Gastroesophageal sphincter (tissue), 4 donors: ENCODE measurements around the gene TCN1. TPM values are rescaled to one million over a fixed set of nuclear protein-coding genes. Genes with fewer than 3 reads are reported as not detected.

Experiments
- ATAC-seq: fragments of 150-250 bp; one replicate; pipeline ENCODE4 v1.9.1; 2016; ENCODE audit warnings: mild to moderate bottlenecking, moderate library complexity
- H3K27ac ChIP-seq, 4 donors: fragments of 200-600 bp; sonication (generic) in 3 of 4; 1 replicate in 3 of 4; 2 replicates in 1 of 4; pipeline ENCODE4 v1.5.1; 2016 to 2019
- H3K27me3 ChIP-seq: fragments of 200-600 bp; sonication (generic); one replicate; pipeline ENCODE4 v1.5.1; 2019
- H3K36me3 ChIP-seq, 2 donors: fragments of 200-600 bp; sonication (generic); one replicate each; pipeline ENCODE4 v1.5.1; 2019; ENCODE audit warnings: control low read depth in 1 of 2
- H3K4me1 ChIP-seq, 3 donors: fragments of 200-600 bp; sonication (generic); 1 replicate in 2 of 3; 2 replicates in 1 of 3; pipeline ENCODE4 v1.5.1; 2016 to 2019; ENCODE audit warnings: control low read depth in 2 of 3
- H3K4me3 ChIP-seq, 2 donors: fragments of 200-600 bp; sonication (generic); one replicate each; pipeline ENCODE4 v1.5.1; 2019; ENCODE audit warnings: mild to moderate bottlenecking in 1 of 2, moderate library complexity in 1 of 2
- H3K9me3 ChIP-seq, 3 donors: fragments of 200-600 bp; sonication (generic); one replicate each; pipeline ENCODE4 v1.5.1; 2017 to 2019; ENCODE audit warnings: control low read depth in 2 of 3
- EP300 ChIP-seq: sonication (generic); formaldehyde crosslinking; IDR thresholded peaks from one replicate; pipeline ENCODE4 v1.6.1; 2017; ENCODE audit warnings: antibody characterized with exemption, mild to moderate bottlenecking
- POLR2A ChIP-seq, 2 donors: fragments of 450-650 bp; IDR thresholded peaks; one replicate each; pipeline ENCODE4 v1.6.1; 2017; ENCODE audit warnings: antibody characterized with exemption in 2 of 2, mild to moderate bottlenecking in 2 of 2, moderate library complexity in 1 of 2
- POLR2AphosphoS5 ChIP-seq: sonication (generic); formaldehyde crosslinking; IDR thresholded peaks from one replicate; pipeline ENCODE4 v1.6.1; 2017; ENCODE audit warnings: antibody characterized with exemption
- WGBS, 2 donors: methylation state at CpG; one replicate each; pipeline ENCODE4 v1.1.5; 2018; ENCODE audit warnings: low coverage in 1 of 2; 5-methylcytosine and 5-hydroxymethylcytosine counted together
- total RNA-seq, 4 donors: library from RNA; depleted of rRNA; stranded (reverse); fragments of >200 nt; gene quantifications; one replicate each; pipeline ENCODE4 v1.1.0, GENCODE V29; 2016
- TF ChIP-seq, protein P1 (sequence below), 4 experiments: fragments of 200-600 bp in 2 of 4; fragments of 450-650 bp in 2 of 4; sonication (generic) in 1 of 4; IDR thresholded peaks; one replicate each; pipeline ENCODE4 v1.5.1; 2017 to 2019; ENCODE audit warnings: antibody characterized with exemption in 4 of 4, mild to moderate bottlenecking in 2 of 4, moderate library complexity in 2 of 4

The TCN1 gene
- total RNA-seq, 4 donors from 2014 or later, result 23.8 TPM; not detected in 3

DNA sequence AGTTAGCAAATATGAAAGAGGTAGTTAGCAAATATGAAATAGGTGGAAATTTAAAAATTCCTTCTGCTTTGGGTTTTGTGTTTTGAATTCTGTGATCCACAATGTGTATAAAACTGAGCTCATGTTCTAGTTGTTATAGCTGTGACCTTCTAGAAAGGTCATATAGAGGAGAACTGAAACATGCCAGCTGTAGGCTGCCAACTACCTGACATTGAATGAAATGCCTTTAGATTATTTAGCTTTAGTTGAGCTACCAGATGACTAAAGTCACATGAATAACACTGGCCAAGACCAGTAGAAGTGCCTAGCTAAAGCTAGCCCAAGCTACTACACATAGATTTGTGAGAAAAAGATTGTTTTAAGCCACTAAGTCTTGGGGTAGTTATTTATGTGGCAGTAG, 5.8 kb upstream of the TCN1 start:
- no peak overlapping the region for H3K27ac ChIP-seq
- H3K4me1 ChIP-seq, result no peaks in the 10 kb centered on the region
- H3K27me3 ChIP-seq, result no peaks in the 10 kb centered on the region
- no peak overlapping the region for H3K4me3 ChIP-seq
- no peaks in the 10 kb centered on the region for H3K36me3 ChIP-seq
- H3K9me3 ChIP-seq, result no peaks in the 10 kb centered on the region
- ATAC-seq, result no peak
- no peak for TF ChIP-seq POLR2AphosphoS5
- TF ChIP-seq, protein P1, sequence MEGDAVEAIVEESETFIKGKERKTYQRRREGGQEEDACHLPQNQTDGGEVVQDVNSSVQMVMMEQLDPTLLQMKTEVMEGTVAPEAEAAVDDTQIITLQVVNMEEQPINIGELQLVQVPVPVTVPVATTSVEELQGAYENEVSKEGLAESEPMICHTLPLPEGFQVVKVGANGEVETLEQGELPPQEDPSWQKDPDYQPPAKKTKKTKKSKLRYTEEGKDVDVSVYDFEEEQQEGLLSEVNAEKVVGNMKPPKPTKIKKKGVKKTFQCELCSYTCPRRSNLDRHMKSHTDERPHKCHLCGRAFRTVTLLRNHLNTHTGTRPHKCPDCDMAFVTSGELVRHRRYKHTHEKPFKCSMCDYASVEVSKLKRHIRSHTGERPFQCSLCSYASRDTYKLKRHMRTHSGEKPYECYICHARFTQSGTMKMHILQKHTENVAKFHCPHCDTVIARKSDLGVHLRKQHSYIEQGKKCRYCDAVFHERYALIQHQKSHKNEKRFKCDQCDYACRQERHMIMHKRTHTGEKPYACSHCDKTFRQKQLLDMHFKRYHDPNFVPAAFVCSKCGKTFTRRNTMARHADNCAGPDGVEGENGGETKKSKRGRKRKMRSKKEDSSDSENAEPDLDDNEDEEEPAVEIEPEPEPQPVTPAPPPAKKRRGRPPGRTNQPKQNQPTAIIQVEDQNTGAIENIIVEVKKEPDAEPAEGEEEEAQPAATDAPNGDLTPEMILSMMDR (IDR thresholded peaks at IDR 0.05), result no peak
- no peak for TF ChIP-seq EP300
- no peak for TF ChIP-seq POLR2A (IDR thresholded peaks at IDR 0.05)

DNA sequence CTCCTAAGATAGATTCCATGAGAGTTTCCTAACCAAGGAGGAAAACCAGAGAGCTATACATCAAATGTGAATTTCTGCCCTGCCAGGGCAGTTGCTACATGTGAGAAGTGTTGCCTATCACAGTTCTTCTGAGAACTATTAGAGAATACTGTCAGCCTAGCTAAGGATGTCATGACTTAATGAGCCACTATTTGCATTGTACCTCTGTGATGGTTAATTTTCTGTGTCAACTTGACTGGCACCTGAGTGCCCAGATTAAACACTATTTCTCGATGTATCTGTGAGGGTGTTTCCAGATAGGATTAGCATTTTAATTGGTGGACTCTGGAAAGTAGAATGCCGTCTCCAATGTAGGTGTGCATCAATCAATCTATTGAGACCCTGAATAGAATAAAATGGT, 1.7 kb upstream of the TCN1 start:
- Histone ChIP-seq H3K4me3 (no peak overlapping the region), H3K27ac (no peak overlapping the region), H3K9me3 (no peaks in the 10 kb centered on the region), H3K27me3 (peaks cover 3% of the 10 kb centered on the region), H3K36me3 (no peaks in the 10 kb centered on the region), H3K4me1 (no peaks in the 10 kb centered on the region)
- WGBS, 2 donors, result 82 to 86% methylated on average over 1 to 2 of the region's 2 CpGs
- TF ChIP-seq POLR2A (IDR thresholded peaks at IDR 0.05), result no peak
- no peak for ATAC-seq

DNA sequence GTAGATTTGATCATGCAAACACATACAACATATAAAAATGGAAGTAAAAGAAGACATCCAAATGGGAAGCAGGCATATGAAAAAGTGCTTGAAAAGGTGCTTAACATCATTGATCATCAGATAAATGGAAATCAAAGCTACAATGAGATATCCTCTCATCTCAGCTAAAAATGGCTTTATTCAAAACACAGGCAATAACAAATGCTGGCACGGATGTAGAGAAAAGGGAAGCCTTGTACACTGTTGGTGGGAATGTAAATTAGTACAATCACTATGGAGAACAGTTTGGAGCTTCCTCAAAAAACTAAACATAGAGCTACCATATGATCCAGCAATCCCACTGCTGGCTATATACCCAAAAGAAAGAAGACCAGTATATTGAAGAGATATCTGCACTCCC, 549 bp upstream of the TCN1 start:
- WGBS, 2 donors, result 47% methylated on average over 1 of the region's 1 CpG; no CpG with 5 or more reads in 1 of the 2 donors
- Histone ChIP-seq H3K27me3 (peaks cover 3% of the 10 kb centered on the region), H3K4me1 (no peaks in the 10 kb centered on the region), H3K9me3 (no peaks in the 10 kb centered on the region), H3K4me3 (no peak overlapping the region), H3K36me3 (no peaks in the 10 kb centered on the region), H3K27ac (no peak overlapping the region)
- TF ChIP-seq, protein P1 (IDR thresholded peaks at IDR 0.05), result no peak
- TF ChIP-seq EP300 (no peak), POLR2A (IDR thresholded peaks at IDR 0.05) (no peak), POLR2AphosphoS5 (no peak)
- no peak for ATAC-seq

DNA sequence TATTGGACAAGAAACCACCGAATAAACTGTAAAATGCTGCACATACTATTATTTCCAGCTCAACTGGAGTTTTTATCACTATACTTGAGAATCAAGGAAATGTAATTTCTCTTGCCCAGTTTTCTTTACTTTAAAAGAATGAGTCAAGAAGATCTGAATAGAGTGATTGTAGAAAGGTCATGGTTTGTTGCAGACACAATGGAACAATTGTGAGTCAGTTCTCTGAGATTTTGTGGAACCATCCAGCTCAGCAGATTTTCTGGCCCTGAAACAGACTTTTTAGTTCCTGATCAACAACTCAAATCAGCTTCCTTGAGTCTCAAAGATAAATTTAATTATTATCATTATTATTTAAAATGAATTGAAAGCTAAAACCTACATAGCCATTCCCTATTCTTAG, 1.3 kb downstream of the TCN1 start:
- no peaks in the 10 kb centered on the region for H3K9me3 ChIP-seq
- no peak overlapping the region for H3K27ac ChIP-seq
- no peak for ATAC-seq
- H3K36me3 ChIP-seq, result no peaks in the 10 kb centered on the region
- H3K4me1 ChIP-seq, result no peaks in the 10 kb centered on the region
- no peak overlapping the region for H3K4me3 ChIP-seq
- H3K27me3 ChIP-seq, result peaks cover 3% of the 10 kb centered on the region
- 64 to 67% methylated on average over 1 of the region's 1 CpG for WGBS, 2 donors
- TF ChIP-seq, protein P1 (IDR thresholded peaks at IDR 0.05), result no peak
- TF ChIP-seq EP300, result no peak
- TF ChIP-seq POLR2AphosphoS5, result no peak

DNA sequence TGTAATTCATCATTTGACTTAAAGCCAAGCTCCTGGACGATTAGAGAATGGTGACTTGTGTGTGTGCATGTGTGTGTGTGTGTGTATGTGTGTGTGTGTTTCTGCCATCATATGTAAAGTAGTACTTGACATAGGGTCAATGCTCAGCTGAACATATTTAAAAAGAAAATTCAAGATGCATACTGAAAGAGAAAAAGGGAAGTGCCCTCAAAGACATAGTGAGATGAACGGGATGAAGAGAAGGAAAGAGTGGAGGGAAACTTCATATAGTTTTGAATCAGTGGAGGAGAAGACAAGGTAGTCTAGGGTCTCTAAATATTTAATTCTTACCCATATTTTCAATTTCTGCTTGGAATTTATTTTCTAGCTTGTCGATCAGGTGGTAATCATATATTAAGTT, 4.0 kb downstream of the TCN1 start:
- Histone ChIP-seq H3K9me3 (no peaks in the 10 kb centered on the region), H3K4me3 (no peak overlapping the region), H3K27me3 (peaks cover 3% of the 10 kb centered on the region), H3K27ac (no peak overlapping the region), H3K36me3 (no peaks in the 10 kb centered on the region), H3K4me1 (no peaks in the 10 kb centered on the region)
- TF ChIP-seq POLR2A (IDR thresholded peaks at IDR 0.05), result no peak
- no peak for TF ChIP-seq POLR2AphosphoS5
- TF ChIP-seq, protein P1 (IDR thresholded peaks at IDR 0.05), result no peak
- no peak for TF ChIP-seq EP300
- WGBS, 2 donors, result 65 to 67% methylated on average over 3 of the region's 3 CpGs
- no peak for ATAC-seq

GRCh38 chr11:59859673-59860072, 6.6 kb downstream of the TCN1 start:
- H3K27ac ChIP-seq, result no peak overlapping the region
- ATAC-seq, result no peak
- no peaks in the 10 kb centered on the region for H3K9me3 ChIP-seq
- no peaks in the 10 kb centered on the region for H3K4me1 ChIP-seq
- no peaks in the 10 kb centered on the region for H3K36me3 ChIP-seq
- TF ChIP-seq, protein P1 (IDR thresholded peaks at IDR 0.05), result no peak
- TF ChIP-seq EP300, result no peak
- no peak for TF ChIP-seq POLR2AphosphoS5
- TF ChIP-seq POLR2A (IDR thresholded peaks at IDR 0.05), result no peak
- H3K27me3 ChIP-seq, result peaks cover 2% of the 10 kb centered on the region
- no peak overlapping the region for H3K4me3 ChIP-seq
